Stimulated activated CD4-positive, alpha-beta T cell treated with anti-CD3 and anti-CD28 coated beads, Interleukin-4, amount 100 ng/mL, for 24 hours (primary cell): ENCODE data around the gene DLG2.
"Not testable (repeated sequence)": the region's sequence is repeated elsewhere in the genome, so short reads cannot be mapped to it uniquely, and the experiment has no call there.

ENCODE experiments used
- DNase-seq: peaks from one replicate; pipeline ENCODE4 v3.0.0-alpha.2; 2020

Gene DLG2

GRCh38 chr11:85627332-85627997, at the start of gene DLG2:
Gene DLG2, minus strand, starts transcription at chr11:85627344.
- DNase-seq = no peak

- DNase-seq = no peak
Measured at GRCh38 chr11:85673393-85673792, 46.2 kb upstream of the DLG2 start.

- DNase-seq = no peak
Measured at GRCh38 chr11:85672105-85672902, 45.2 kb upstream of the DLG2 start.

GRCh38 chr11:85670949-85671663, 44.0 kb upstream of the DLG2 start:
- DNase-seq = not testable (repeated sequence)

GRCh38 chr11:85668157-85668556, 41.0 kb upstream of the DLG2 start:
- no peak for DNase-seq

GRCh38 chr11:85666687-85667086, 39.5 kb upstream of the DLG2 start:
- DNase-seq = no peak

GRCh38 chr11:85665733-85666132, 38.6 kb upstream of the DLG2 start:
- DNase-seq = no peak

GRCh38 chr11:85664615-85665481, 37.7 kb upstream of the DLG2 start, which contains the start of gene CREBZF:
Gene CREBZF, minus strand, starts transcription at chr11:85665129. Its CDS starts 254 bp downstream, at chr11:85664875.
- peak; percentile 97 for DNase-seq

- peak; percentile 90 for DNase-seq
Measured at GRCh38 chr11:85663753-85664614, 36.8 kb upstream of the DLG2 start.

- DNase-seq = no peak
Measured at GRCh38 chr11:85663080-85663752, 36.1 kb upstream of the DLG2 start.

- DNase-seq = no peak
Measured at GRCh38 chr11:85661972-85662664, 35.0 kb upstream of the DLG2 start.

GRCh38 chr11:85658180-85658579, 31.0 kb upstream of the DLG2 start:
- DNase-seq = no peak

- no peak for DNase-seq
Measured at GRCh38 chr11:85656777-85657176, 29.6 kb upstream of the DLG2 start.

- DNase-seq = not testable (repeated sequence)
Measured at GRCh38 chr11:85654343-85654742, 27.2 kb upstream of the DLG2 start.

- DNase-seq = no peak
Measured at GRCh38 chr11:85652786-85653447, 25.8 kb upstream of the DLG2 start.

- no peak for DNase-seq
Measured at GRCh38 chr11:85651118-85651517, 24.0 kb upstream of the DLG2 start.

- DNase-seq = peak; percentile 93
Measured at GRCh38 chr11:85647604-85648299, 20.6 kb upstream of the DLG2 start, which contains the start of gene TMEM126A. Gene TMEM126A, plus strand, starts transcription at chr11:85647967. Its CDS starts 2,289 bp downstream, at chr11:85650256.

- DNase-seq = no peak
Measured at GRCh38 chr11:85647078-85647477, 19.9 kb upstream of the DLG2 start.

- no peak for DNase-seq
Measured at GRCh38 chr11:85643191-85643614, 16.1 kb upstream of the DLG2 start.
